NB4 (cell line): Measurements from ENCODE around the gene METRNL.

ENCODE experiments used
- MYC ChIP-seq: IDR thresholded peaks from 2 replicates; pipeline ENCODE4 v1.6.1; 2011; ENCODE audit warnings: low read depth, low read length
- POLR2A ChIP-seq: IDR thresholded peaks from 2 replicates; pipeline ENCODE4 v1.6.1; 2011; ENCODE audit warnings: mild to moderate bottlenecking; ENCODE audit not compliant: insufficient read length; ENCODE audit errors: extremely low read depth
- TF ChIP-seq, protein P1 (sequence below): IDR thresholded peaks from one replicate; pipeline ENCODE4 v1.5.1; 2012; ENCODE audit warnings: low read depth, low read length

DNA sequence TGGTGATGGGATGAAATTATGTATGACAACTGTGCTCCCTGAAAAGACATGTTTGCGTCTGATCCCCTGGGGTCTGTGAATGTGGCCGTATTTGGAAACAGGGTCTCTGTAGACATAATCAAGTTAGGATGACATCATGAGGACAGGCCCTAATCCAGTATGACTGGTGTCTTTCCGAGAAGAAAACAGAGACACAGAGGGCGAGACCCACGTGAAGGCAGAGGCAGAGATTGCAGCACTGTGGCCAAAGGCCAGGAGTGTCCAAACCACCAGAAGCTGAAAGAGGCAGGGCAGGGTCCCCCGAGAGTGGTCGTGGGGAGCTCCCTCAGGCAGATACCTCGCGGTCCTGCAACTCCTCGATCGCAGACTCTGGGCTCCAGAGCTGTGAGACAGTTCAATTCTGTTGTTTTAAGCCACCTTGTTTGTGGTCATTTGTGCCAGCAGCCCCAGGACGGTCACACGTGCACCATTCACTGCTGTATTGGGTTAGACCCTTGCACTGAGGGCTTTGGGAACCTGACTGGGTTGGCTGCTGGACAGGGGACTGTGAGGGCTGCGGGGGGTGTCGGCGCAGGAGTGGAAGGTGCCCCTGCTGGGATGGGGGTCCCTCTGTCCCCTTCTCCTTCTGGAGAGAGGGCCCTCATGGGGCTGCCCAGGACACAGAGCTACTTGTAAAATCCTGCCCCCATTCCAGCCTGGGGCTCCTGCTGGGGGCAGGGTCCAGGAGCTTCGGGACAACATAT, 27.7 kb downstream of the METRNL start:
- TF ChIP-seq, protein P1, sequence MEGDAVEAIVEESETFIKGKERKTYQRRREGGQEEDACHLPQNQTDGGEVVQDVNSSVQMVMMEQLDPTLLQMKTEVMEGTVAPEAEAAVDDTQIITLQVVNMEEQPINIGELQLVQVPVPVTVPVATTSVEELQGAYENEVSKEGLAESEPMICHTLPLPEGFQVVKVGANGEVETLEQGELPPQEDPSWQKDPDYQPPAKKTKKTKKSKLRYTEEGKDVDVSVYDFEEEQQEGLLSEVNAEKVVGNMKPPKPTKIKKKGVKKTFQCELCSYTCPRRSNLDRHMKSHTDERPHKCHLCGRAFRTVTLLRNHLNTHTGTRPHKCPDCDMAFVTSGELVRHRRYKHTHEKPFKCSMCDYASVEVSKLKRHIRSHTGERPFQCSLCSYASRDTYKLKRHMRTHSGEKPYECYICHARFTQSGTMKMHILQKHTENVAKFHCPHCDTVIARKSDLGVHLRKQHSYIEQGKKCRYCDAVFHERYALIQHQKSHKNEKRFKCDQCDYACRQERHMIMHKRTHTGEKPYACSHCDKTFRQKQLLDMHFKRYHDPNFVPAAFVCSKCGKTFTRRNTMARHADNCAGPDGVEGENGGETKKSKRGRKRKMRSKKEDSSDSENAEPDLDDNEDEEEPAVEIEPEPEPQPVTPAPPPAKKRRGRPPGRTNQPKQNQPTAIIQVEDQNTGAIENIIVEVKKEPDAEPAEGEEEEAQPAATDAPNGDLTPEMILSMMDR, result no peak
- TF ChIP-seq MYC, result no peak
- TF ChIP-seq POLR2A, result no peak
